Stimulated activated CD8-positive, alpha-beta memory T cell treated with anti-CD3 and anti-CD28 coated beads, Interleukin-2, amount 100 ng/mL, for 1 hour (primary cell): ENCODE data around the gene KLHL13.
"Not testable (repeated sequence)": the region's sequence is repeated elsewhere in the genome, so short reads cannot be mapped to it uniquely, and the experiment has no call there.

Source experiments
- DNase-seq, 2 donors: peaks; one replicate each; pipeline ENCODE4 v3.0.0-alpha.2; 2020; ENCODE audit warnings: low read depth in 2 of 2

The KLHL13 gene

GRCh38 chrX:117990438-117990837 is 126.2 kb downstream of the KLHL13 start:
- DNase-seq, result no peak

- no peak for DNase-seq
Observed at GRCh38 chrX:117989512-117989911, 127.1 kb downstream of the KLHL13 start.

- no peak for DNase-seq
Observed at GRCh38 chrX:117987373-117987772, 129.2 kb downstream of the KLHL13 start.

GRCh38 chrX:117985241-117985640 is 131.4 kb downstream of the KLHL13 start:
- DNase-seq, result no peak

- DNase-seq, result no peak
Observed at GRCh38 chrX:117982694-117983392, 133.8 kb downstream of the KLHL13 start.

GRCh38 chrX:117978402-117978801 is 138.2 kb downstream of the KLHL13 start:
- DNase-seq, result no peak

- no peak for DNase-seq
Observed at GRCh38 chrX:117977526-117977925, 139.1 kb downstream of the KLHL13 start.

GRCh38 chrX:117973110-117973807 is 143.4 kb downstream of the KLHL13 start:
- DNase-seq, result no peak

GRCh38 chrX:117972711-117973109 is 143.9 kb downstream of the KLHL13 start:
- DNase-seq, result no peak

GRCh38 chrX:117969782-117970181 is 146.8 kb downstream of the KLHL13 start:
- DNase-seq, result no peak

- no peak for DNase-seq
Observed at GRCh38 chrX:117969328-117969727, 147.3 kb downstream of the KLHL13 start.

- no peak for DNase-seq
Observed at GRCh38 chrX:117959045-117959444, 157.6 kb downstream of the KLHL13 start.

GRCh38 chrX:117957128-117957527 is 159.5 kb downstream of the KLHL13 start:
- DNase-seq, result no peak

- not testable (repeated sequence) for DNase-seq
Observed at GRCh38 chrX:117939296-117939695, 177.3 kb downstream of the KLHL13 start.

- DNase-seq, result no peak
Observed at GRCh38 chrX:117936118-117936517, 180.5 kb downstream of the KLHL13 start.

GRCh38 chrX:117930116-117930515 is 186.5 kb downstream of the KLHL13 start:
- DNase-seq, result not testable (repeated sequence)

- DNase-seq, result no peak
Observed at GRCh38 chrX:117919755-117920154, 196.9 kb downstream of the KLHL13 start.

GRCh38 chrX:117910216-117910615 is 206.4 kb downstream of the KLHL13 start:
- no peak for DNase-seq

GRCh38 chrX:117898226-117898625 is 218.4 kb downstream of the KLHL13 start:
- no peak for DNase-seq

GRCh38 chrX:117895418-117895817 is 221.2 kb downstream of the KLHL13 start:
- DNase-seq, result no peak

GRCh38 chrX:117892469-117892868 is 224.1 kb downstream of the KLHL13 start:
- DNase-seq, result no peak

GRCh38 chrX:117871796-117872195 is 244.8 kb downstream of the KLHL13 start:
- DNase-seq, result no peak

GRCh38 chrX:117860517-117860916 is 256.1 kb downstream of the KLHL13 start:
- DNase-seq, result no peak
